Astrocyte of the spinal cord (primary cell): ENCODE data around the gene RUSC1.
A peak's percentile ranks its signal among the peaks of the same experiment; 100 is the strongest.

Experiments used
- DNase-seq: peaks from one replicate; pipeline ENCODE4 v3.0.0; 2011; ENCODE audit warnings: low read depth, low spot score
- H3K4me3 ChIP-seq: 2 replicates; pipeline ENCODE4 v1.5.1; 2011; ENCODE audit warnings: low read depth, mild to moderate bottlenecking, low read length, moderate library complexity
- CTCF ChIP-seq: IDR thresholded peaks from 2 replicates; pipeline ENCODE4 v1.5.1; 2012; ENCODE audit warnings: low read depth, mild to moderate bottlenecking, low read length, inconsistent platforms
- in situ Hi-C: cut with HindIII; loops from 2 replicates; pipeline ENCODE4 v1.10.0; 2017; ENCODE audit warnings: low sequenced_read_pairs

RUSC1 gene

GRCh38 chr1:155295183-155295941 lies 25.3 kb upstream of the RUSC1 start:
- no peak for DNase-seq
- in situ Hi-C loops: no loop called here
- TF ChIP-seq CTCF: no peak
- H3K4me3 ChIP-seq: peak overlapping the region; percentile 2

GRCh38 chr1:155295942-155296267 lies 24.8 kb upstream of the RUSC1 start:
- no peak overlapping the region for H3K4me3 ChIP-seq
- DNase-seq: no peak
- in situ Hi-C loops: no loop called here
- no peak for TF ChIP-seq CTCF

DNA sequence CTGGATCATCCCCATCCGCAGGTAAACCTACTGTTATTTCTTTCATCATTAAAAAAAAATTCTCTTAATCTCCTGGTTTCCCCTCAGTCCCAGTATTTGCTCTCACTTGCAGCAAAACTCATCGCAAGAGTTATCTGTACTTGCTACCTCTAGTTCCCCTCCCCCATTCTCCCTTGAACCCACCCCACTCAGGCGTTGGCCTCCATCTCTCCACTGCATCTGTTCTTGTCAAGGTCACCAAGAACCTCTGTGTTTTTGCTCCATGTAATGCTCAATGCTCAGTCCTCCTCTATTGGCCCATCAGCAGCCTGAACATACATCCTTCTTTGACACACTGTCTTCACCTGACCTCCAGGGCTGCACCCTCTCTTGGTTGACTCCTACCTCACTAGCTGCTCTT lies 24.0 kb upstream of the RUSC1 start:
- in situ Hi-C loops: no loop called here
- DNase-seq: no peak
- no peak overlapping the region for H3K4me3 ChIP-seq
- TF ChIP-seq CTCF: no peak

DNA sequence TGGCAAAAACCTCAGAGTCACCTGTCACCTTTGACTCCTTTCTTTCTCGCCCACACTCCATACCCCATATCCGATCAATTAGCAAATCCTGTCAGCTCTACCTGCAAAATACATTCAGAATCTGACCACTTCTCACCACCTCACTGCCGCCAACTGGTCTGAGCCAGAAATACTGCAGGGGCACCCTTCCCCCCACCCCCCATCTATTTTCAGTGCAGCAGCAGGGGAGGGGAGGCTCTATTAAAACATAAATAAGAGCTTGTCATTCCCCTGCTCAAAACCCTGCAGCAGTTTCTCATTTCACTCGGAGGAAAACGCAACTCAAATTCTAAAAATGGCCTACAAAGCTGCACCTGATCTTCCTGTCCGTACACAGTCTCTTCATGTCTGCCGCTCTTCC lies 23.3 kb upstream of the RUSC1 start:
- TF ChIP-seq CTCF: no peak
- in situ Hi-C loops: no loop called here
- H3K4me3 ChIP-seq: no peak overlapping the region
- no peak for DNase-seq

DNA sequence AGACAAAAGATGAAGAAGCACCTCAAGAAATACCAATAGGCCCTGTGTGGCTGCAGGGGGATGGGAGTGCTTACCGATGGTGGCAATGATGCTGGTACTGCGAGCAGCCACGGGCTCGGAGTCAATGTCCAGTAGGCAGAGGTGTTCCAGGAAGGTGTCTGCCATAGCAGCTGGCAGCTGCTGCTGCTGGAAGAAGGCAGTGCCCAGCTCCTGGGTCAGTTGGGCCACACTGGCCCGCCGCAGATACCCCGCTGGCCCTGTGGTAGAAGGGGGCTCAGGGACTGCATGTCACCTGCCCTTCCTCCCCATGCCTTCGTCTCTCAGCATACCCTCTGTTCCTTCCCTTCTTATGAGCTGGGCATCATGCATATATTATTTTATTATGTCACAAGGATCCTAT lies 20.7 kb upstream of the RUSC1 start:
- DNase-seq: no peak
- H3K4me3 ChIP-seq: no peak overlapping the region
- in situ Hi-C loops: no loop called here
- no peak for TF ChIP-seq CTCF

GRCh38 chr1:155300553-155301329 lies 20.0 kb upstream of the RUSC1 start:
- DNase-seq: no peak
- H3K4me3 ChIP-seq: no peak overlapping the region
- in situ Hi-C loops: no loop called here
- no peak for TF ChIP-seq CTCF
